Stimulated activated CD8-positive, alpha-beta memory T cell treated with anti-CD3 and anti-CD28 coated beads, Interleukin-12 subunit alpha, Interleukin-12 subunit beta, amount 100 ng/mL, for 4 hours (primary cell): Measurements from ENCODE around the gene MEDAG.
"Not testable (repeated sequence)": the region's sequence is repeated elsewhere in the genome, so short reads cannot be mapped to it uniquely, and the experiment has no call there.

ENCODE experiments used
- DNase-seq: peaks from one replicate; pipeline ENCODE4 v3.0.0-alpha.2; 2020; ENCODE audit warnings: low read depth

Gene MEDAG

GRCh38 chr13:30907121-30907861 lies 1.2 kb downstream of the MEDAG start:
- DNase-seq: no peak

GRCh38 chr13:30908416-30908980 lies 2.4 kb downstream of the MEDAG start:
- no peak for DNase-seq

- no peak for DNase-seq
Measured at GRCh38 chr13:30910676-30911075, 4.6 kb downstream of the MEDAG start.

- no peak for DNase-seq
Measured at GRCh38 chr13:30915691-30916541, 9.8 kb downstream of the MEDAG start.

GRCh38 chr13:30916991-30917390 lies 10.9 kb downstream of the MEDAG start:
- no peak for DNase-seq

GRCh38 chr13:30918662-30919405 lies 12.8 kb downstream of the MEDAG start:
- DNase-seq: no peak

GRCh38 chr13:30920162-30920909 lies 14.3 kb downstream of the MEDAG start:
- no peak for DNase-seq

GRCh38 chr13:30923418-30923817 lies 17.3 kb downstream of the MEDAG start:
- DNase-seq: no peak

- no peak for DNase-seq
Measured at GRCh38 chr13:30924721-30925120, 18.6 kb downstream of the MEDAG start.

GRCh38 chr13:30925429-30925828 lies 19.4 kb downstream of the MEDAG start:
- DNase-seq: no peak

GRCh38 chr13:30926781-30927180 lies 20.7 kb downstream of the MEDAG start:
- DNase-seq: no peak

GRCh38 chr13:30927188-30927587 lies 21.1 kb downstream of the MEDAG start:
- not testable (repeated sequence) for DNase-seq

- no peak for DNase-seq
Measured at GRCh38 chr13:30927595-30927994, 21.5 kb downstream of the MEDAG start.

- no peak for DNase-seq
Measured at GRCh38 chr13:30928978-30929377, 22.9 kb downstream of the MEDAG start.

GRCh38 chr13:30932481-30933353 lies 26.6 kb downstream of the MEDAG start, which contains the start of gene TEX26:
Gene TEX26, plus strand, starts transcription at chr13:30932656. Its CDS starts 60 bp downstream, at chr13:30932716.
- no peak for DNase-seq

GRCh38 chr13:30933354-30933670 lies 27.2 kb downstream of the MEDAG start:
- DNase-seq: no peak

- DNase-seq: no peak
Measured at GRCh38 chr13:30934381-30934780, 28.3 kb downstream of the MEDAG start.

- no peak for DNase-seq
Measured at GRCh38 chr13:30934803-30935202, 28.7 kb downstream of the MEDAG start.

GRCh38 chr13:30936971-30937370 lies 30.9 kb downstream of the MEDAG start:
- DNase-seq: no peak

GRCh38 chr13:30943881-30944280 lies 37.8 kb downstream of the MEDAG start:
- DNase-seq: no peak
